Measurements from ENCODE around the gene MAMDC2.

GRCh38 chr9:70092190-70092589 lies 48.5 kb downstream of the MAMDC2 start:
- TF ChIP-seq CTCF (IDR thresholded peaks at IDR 0.05) (no peak), POLR2A (IDR thresholded peaks at IDR 0.05) (no peak)

All from Peyer's patch (tissue), 4 donors.